ENCODE measurements around the gene ENO3.

Gene ENO3

DNA sequence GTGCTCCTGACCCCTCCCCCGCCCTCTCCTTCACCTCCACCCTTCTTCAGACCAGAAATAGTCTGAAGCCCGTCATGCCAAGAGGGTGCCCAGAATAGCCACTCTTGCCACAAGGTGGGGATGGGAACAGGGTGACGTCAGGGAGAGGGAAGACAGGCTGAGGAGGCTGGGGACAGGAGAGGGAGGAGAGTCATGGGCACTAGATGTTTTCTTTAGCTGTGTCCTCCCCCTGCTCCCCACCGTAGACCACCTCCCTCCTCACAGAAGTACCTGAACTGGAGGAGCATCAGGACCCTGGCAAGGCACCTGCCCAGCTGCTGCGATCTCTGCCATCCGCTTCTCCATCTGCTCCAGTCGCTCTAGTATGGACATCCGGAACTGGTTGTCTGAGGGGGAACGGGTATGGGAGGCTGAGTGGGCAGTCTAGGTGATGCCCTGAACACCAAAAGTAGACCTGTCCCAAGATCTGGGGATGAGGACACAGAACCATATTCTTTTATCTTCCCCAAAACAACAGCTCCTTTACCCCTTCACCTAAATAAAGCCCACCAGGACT lies 23.3 kb downstream of the ENO3 start:
- no peak for DNase-seq

DNA sequence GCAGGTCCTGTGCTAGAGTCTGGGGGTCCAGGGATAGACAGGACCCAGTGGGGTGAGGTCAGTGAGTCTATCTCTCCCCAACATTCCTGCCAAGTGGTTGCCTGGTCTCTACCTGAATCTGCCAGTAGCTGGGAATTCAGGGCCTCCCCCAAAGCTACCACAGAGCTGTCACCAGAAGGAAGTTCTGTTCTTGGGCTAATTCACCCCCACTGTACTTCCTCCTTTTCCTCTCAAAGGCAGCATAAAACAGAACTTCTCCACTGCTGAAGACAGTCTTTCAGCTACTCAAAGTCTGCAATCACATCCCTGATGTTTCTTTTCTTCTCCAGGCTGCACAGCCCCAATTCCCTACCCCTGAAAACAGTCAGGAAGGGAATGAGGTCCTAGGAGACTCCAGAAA lies 27.8 kb downstream of the ENO3 start:
- DNase-seq = no peak

DNA sequence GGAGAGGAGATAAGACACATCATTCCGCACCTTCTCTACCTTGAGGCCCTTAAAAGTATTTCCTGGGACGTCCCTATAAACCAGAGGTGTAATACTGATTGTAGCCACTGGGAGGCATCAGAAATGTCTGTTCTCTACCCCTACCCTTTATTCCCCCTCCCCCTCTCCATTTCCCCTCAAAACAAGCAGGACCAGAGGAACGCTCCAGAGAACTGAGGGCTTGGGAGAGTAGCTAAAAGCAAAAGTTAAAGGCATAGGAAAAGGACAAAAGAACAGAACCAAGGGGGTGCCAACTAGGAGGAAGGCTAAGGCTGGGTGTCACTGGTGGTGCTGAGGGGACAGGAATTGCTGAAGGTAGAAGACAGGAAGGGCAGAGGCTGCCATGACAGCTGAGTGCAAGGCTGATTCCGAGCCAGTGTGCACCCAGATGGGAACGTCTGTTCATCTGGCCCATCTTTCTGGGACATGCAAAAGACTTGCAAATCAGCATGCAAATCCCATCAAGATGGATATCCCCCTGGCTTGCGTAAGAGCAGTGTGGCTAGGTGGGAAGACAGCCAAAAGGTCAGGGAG lies 29.8 kb downstream of the ENO3 start:
- DNase-seq = peak in 2 of 5 donors; percentile 46 to 69

DNA sequence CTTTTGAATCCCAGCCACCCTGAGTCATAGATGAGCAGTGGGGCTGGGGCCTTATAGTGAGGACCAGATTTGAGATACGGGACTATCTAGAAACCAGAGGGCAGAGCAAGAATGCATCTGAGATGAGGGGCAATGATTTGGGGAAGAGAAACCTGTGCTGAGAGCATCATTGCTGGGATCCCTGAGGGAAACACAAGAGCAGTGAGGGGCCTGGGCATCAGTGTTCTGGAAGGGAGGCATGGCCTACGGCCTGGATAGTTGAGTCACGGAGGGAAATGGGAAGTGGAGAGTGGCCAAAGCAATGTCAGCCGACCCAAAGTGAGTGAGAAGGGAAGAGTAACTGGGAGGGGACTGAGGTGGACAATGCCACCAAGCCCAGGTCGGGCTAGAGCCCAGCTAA lies 31.4 kb downstream of the ENO3 start:
- no peak for DNase-seq

DNA sequence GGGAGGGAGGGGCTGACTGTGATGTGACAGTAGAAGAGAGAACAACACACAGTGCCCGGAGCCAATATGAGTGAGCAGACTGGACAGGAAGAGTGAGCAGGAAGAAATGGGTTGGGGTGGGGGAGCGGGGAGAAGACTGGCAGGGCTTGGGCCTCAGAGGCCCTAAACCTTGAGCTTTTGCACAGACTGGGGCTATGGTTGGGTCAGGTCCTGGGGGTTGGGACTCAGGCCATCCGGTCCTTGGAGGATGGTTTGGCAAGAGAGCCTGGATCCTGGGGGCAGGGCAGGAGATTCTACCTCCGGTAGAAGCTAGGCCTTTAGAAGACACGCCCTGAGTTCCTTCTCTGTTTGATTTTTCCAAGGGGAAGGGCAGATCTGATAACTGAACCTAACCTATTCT lies 35.5 kb downstream of the ENO3 start:
- peak in 1 of 5 donors; percentile 38 for DNase-seq

DNA sequence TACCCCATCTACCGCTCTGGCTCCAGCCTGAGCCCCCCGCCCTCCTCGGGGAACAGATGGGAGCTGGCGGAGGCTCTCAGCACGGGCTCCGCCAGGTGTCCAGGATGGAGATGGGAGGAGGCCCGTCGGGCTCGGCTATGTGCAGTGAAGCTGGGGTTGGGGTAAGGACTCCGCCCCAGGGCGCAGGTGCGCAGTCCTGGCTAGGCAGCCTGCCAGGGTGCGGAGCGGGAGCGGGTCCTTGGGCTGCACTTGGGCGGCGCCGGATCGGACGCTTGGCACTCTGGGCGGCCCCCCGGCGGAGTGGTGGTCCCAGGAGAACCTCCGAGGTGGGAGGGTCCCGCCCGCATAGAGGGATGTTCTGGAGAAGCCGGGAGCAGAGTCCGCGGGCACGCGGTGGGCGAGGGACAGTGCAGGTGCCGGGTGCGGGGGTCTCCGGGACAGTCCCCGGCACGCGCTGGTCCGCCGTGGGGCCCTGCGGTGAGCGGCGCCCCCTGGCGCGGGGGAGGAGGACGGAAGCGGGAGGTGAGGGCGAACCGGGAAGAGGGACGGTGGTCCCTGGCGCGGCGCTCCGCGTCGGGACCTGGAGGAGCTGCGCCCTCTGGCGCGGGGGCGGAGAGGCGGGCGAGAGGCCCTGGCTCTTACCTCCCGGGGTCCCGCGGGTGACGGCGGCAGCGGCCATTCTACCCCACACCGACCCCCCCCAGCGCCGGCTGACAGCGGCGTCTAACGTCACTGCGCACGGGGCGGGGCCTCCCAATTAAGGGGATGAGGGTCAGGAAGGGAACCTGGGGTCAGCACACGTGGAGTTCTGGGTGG lies 36.2 kb downstream of the ENO3 start, which contains the start of gene CAMTA2:
Gene CAMTA2 (minus strand): TSS at position 725 of the 816 bp plus-strand sequence. CDS start 1,453 bp downstream, outside the sequence.
- DNase-seq = peak; percentile 71 to 85 (median 82)

DNA sequence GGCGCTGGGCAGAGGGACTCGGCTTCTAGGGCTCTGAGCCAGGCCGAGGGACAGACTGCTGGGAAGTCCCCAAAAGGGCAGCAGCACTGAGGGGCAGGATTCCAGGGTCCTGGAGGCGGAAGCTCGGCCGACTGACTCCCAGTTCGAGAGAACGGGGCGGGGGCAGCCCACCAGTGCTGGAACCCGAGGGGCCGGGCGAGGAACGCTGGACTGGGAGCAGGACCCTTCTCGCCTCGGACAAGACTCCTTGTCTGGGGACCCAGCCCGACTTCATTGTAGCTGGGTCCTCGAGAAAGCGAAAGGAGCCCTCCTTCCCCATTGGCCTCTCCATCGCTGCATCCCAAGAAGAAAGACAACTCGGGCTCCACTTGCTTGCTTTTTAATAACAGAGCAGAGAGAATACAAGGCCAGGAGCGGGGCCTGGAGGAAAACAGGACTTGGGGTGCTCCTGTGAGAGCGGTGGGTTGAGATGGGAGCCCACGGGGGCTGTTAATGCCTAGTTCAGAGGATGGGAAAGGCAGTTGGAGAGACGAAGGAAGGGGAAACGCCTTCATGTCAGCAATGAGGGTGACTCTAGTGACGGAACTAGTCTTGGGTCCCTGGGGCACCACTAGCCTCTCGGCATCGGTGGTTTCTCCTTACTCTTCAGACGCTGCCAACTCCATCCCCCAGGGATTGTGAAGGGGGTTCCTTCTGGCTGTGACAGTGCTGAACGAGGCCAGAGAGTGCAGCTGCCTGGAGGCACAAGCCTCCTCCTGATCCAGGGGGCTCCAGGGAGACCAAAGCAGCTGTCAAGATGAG lies 37.0 kb downstream of the ENO3 start:
- DNase-seq = no peak

DNA sequence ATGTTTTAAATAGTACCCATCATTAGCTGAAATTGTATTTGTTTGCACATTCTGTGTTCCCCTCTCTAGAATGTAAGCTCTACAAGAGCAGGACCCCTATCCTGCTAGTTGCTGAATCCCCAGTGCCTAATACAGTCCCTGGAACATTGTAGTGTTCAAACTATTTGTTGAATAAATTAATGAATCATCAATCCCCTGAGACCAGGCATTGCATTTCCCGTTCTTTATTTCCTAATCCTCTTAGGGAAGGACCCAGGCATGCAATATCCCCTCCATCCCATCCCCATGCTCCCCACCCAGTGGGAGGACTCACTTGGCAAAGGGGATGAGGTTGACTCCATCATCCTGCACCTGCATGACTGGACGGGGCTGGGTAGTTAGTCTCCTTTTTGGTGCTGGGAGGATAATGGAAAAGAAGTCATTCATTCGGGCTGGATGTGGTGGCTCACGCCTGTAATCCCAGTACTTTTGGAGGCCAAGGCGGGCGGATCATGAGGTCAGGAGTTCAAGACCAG lies 43.2 kb downstream of the ENO3 start:
- DNase-seq = no peak

DNA sequence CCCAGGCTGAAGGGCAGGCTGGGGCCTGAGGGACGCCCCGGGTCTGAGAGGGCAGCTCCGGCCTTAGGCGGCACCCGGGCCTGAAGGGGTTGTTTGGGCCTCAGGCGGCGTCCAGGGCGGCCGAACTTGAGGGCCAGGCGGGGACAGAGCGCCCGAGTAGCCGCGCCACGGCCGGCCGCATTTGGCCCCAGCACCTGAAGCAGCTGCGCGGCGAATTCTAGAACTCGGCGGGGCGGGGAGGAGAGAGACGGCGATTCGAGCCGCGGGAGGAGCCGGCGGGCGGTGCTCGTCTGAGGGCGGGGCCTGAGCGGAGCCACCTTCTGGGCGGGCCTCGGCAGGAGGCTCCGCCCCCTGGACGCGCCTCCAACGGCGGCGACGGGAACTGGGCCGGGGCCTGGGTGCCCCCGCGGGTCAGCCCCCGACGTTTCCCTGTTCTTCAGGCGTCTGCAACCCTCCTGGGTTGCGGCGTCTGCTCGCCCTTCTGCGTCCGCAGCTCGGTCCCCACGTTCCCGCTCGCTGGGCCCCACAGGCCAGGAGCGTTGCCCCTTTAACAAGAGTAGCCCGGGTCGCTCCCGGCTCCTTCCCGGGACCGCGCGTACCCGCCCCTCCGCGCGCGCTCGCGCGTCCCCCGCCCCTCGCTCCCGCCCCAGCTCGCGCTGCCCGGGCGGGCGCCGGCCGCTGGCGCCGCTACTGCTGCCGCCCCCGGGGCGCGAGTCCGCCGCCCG lies 46.5 kb downstream of the ENO3 start, which contains the start of the genes INCA1 and KIF1C:
Gene INCA1 (minus strand): TSS at position 221 of the 725 bp plus-strand sequence. CDS start 3,085 bp downstream, outside the sequence.
Gene KIF1C (plus strand): TSS at position 649 of the 725 bp plus-strand sequence. CDS start 2,297 bp downstream, outside the sequence.
- DNase-seq = peak; percentile 80 to 90 (median 86)

DNA sequence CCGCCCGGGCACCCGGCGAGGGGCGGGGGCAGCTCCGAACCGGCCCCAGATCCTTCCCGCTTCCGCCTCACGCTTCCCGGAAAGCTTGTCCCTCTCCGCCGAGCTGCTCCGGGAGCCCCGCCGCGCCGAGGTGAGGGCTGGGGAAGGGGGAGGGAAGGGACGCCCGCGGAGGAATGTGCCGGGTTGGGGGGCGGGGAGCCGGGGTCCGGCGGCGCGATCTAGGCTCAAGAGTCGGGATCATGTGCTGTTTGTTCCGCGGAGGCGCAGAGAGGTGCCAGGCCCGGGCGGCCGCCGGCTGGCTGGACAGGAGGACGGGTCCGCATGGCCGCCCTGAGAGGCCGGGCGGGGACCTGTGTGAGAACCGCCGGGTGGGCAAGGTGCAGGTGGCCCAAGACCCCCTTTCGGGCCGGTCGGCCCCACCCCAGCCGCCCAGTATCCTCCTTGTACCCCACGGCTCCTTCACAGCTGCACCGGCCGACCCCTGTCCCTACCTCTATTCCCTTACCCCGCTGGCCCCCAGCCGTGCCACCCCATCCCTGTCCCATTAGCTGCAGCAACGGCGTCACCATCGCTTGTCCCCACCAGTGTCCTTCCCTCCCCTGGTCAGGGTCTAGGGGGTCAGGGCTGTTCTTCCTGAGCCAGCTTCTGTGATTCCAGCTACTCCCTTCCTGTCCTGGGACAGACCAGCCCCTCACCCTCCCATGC lies 47.3 kb downstream of the ENO3 start:
- DNase-seq = peak in 1 of 5 donors; percentile 26

DNA sequence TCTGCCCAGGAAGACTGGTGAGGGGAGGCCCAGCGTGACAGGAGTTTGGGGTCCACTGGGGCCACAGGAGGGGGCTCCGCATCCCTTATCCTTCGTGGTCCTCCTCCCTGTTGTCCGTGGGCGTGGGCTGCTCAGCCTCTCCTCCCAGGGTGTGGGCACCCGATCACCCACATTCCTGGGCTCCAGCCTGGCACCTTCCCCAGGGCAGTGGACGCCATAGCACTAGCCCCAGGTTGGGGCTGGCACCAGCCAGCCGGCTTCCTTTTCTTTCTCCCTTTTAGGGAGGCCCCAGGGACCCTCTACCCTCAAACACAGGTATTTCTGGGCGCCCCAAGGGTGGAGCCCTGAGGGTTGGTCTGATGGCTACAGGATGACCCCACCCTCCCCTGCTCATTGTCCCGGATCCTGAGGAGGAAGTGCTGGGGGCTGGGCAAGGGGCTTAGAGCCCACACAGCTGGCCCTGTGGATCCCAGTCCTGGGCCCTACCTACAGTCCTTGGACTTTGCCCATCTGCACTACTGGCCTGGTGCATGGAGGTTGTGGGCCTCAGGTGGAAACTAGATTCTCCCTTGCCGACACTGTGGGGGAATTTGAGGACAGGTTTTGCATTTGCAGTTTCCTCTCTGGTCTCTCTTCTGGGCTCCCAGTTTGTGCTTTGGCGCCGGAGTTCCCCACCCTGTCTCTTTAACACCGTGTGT lies 48.0 kb downstream of the ENO3 start:
- no peak for DNase-seq

DNA sequence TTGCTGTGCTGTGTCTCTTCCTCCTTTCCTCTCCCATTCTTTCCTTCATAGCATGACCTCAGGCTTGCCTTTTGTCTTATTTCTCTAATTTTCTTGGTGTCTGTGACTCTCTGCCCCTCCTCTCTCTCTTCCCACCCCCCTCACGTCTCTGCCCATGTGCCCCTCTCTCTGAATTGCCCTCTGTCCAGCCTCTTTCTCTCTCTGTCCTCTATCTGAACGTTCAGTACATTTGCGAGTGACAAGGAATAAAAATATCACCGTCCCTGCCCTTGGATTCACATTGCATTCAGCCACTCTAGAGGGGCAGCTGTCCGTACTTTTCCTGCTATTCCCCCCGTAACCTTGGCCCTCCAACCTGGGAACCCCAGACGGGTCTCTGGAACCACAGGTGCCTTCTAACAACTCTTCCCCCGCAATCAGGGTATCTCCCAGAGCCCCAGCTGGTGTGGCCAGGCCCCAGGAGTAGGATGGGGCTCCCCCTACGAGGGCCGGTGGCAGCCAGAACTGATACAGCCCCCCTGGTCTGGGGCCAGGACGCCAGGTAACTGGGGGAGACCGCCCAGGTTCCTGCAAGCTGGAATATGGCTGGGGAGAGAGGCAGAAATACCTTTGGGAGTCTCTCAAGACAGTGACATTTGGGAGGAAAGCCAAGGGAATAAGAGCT lies 48.6 kb downstream of the ENO3 start:
- no peak for DNase-seq

DNA sequence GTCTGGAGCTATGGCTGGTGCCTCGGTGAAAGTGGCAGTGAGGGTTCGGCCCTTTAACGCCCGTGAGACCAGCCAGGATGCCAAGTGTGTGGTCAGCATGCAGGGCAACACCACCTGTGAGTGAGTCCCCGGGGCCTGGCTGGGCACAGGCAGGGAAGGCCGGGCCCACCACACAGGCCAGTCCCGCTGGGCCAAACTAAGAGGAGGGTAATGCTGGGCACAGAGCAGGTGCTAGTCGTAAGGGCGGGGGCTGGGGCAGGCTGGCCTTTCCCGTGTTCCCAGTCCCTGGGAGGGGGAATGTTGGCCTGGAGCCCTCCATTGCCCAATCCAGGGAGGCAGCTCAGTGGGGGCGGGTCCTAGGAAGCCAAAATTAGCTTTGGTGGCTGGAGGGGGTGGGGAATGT lies 49.3 kb downstream of the ENO3 start:
- no peak for DNase-seq

DNA sequence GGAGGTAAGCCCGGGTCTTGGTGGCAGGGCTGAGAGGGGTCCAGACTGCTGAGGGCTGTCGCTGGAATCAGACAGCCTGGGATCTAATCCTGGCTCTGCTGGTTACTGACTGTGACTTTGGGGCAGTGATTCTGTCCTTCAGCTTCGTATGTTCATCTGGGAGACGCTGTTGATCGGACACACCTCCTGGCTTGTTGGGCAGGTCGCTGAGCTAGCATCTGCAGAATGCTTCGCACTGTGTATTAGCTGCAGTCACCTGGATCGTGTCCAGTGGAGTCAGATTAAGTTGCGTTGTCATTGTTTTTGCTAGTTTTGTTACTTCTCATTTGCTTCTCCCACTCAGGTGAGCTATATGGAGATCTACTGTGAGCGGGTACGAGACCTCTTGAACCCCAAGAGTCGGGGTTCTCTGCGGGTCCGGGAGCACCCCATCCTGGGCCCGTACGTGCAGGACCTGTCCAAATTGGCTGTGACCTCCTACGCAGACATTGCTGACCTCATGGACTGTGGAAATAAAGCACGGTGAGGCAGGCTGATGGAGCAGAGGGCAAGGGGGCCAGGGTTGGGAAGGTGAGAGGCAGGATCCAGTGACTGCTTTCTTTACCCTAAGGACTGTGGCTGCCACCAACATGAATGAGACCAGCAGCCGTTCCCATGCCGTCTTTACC lies 51.3 kb downstream of the ENO3 start:
- no peak for DNase-seq

DNA sequence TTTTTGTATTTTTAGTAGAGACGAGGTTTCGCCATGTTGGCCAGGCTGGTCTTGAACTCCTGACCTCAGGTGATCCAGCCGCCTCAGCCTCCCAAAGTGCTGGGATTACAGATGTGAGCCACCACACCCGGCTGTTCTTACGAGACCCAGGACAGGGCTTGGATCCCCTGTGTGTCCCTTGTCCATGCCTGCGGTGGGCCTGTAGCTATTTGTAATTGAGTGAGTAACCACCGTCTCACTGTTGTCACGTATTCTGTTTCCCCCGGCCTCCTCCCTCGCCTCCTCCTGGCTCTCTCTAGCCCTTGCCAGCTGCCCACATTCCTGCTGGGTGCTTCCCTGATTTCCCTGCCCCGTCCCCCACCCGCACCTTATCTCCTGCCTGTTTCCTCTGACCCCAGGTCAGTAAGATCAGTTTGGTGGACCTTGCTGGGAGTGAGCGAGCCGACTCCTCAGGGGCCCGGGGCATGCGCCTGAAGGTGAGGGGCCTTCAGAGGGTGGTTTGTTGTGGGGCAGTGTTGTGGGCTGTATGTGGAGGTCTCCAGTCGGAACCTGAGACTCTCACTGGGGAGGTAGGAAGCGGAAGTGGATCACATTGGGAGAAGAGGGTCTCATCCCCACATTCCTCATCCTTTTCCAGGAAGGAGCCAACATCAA lies 52.4 kb downstream of the ENO3 start:
- no peak for DNase-seq
